Neural cell (in vitro differentiated cells): Measurements from ENCODE around the gene CES1. TPM values are rescaled to one million over a fixed set of nuclear protein-coding genes. Genes with fewer than 3 reads are reported as not detected.

ENCODE experiments used
- H2AFZ ChIP-seq: fragments of 200-600, 300-800 bp; sonication (generic), shearing (Covaris generic); 2 replicates; pipeline ENCODE4 v1.6.0; 2014; ENCODE audit warnings: low read depth, mild to moderate bottlenecking, antibody characterized with exemption, low read length, moderate library complexity
- H3F3A ChIP-seq: fragments of 200-600 bp; shearing (Covaris generic); 2 replicates; pipeline ENCODE4 v1.6.1; 2016; ENCODE audit warnings: mild to moderate bottlenecking, moderate library complexity, mixed read lengths, antibody characterized with exemption, low read length; ENCODE audit not compliant: insufficient read depth, poor library complexity, severe bottlenecking
- H3K27ac ChIP-seq: fragments of 200-600, 300-800 bp; sonication (generic), shearing (Covaris generic); 2 replicates; pipeline ENCODE4 v1.5.1; 2014; ENCODE audit warnings: mild to moderate bottlenecking, low read length, moderate library complexity
- H3K27me3 ChIP-seq: fragments of 300-800, 200-600 bp; sonication (generic), shearing (Covaris generic); 2 replicates; pipeline ENCODE4 v1.6.0; 2014; ENCODE audit warnings: mild to moderate bottlenecking, low read depth, low read length, moderate library complexity; ENCODE audit not compliant: insufficient read depth
- H3K36me3 ChIP-seq: fragments of 300-800, 200-600 bp; sonication (generic), shearing (Covaris generic); 2 replicates; pipeline ENCODE4 v1.5.1; 2014; ENCODE audit warnings: mild to moderate bottlenecking, antibody characterized with exemption, low read length, moderate library complexity; ENCODE audit not compliant: insufficient read depth
- H3K4me2 ChIP-seq: fragments of 300-800, 200-600 bp; sonication (generic), shearing (Covaris generic); 2 replicates; pipeline ENCODE4 v1.6.0; 2014; ENCODE audit warnings: mild to moderate bottlenecking, low read length
- H3K4me3 ChIP-seq: fragments of 300-800, 200-600 bp; sonication (generic), shearing (Covaris generic); 2 replicates; pipeline ENCODE4 v1.5.1; 2014; ENCODE audit warnings: mild to moderate bottlenecking, low read length, moderate library complexity
- H3K79me2 ChIP-seq: fragments of 200-600 bp; shearing (Covaris generic); replicated peaks from 2 replicates; pipeline ENCODE4 v1.6.0; 2014; ENCODE audit warnings: mild to moderate bottlenecking, low read length, moderate library complexity; ENCODE audit not compliant: insufficient read depth
- H3K9ac ChIP-seq: fragments of 300-800, 200-600 bp; sonication (generic), shearing (Covaris generic); 2 replicates; pipeline ENCODE4 v1.6.1; 2016; ENCODE audit warnings: mild to moderate bottlenecking, low read length, mixed read lengths
- H3K9me2 ChIP-seq: fragments of 200-600 bp; shearing (Covaris generic); 2 replicates; pipeline ENCODE4 v1.6.1; 2016; ENCODE audit warnings: mild to moderate bottlenecking, low read length, mixed read lengths; ENCODE audit not compliant: insufficient read depth
- H3K9me3 ChIP-seq: fragments of 200-600, 300-800 bp; sonication (generic), shearing (Covaris generic); 2 replicates; pipeline ENCODE4 v1.6.1; 2016; ENCODE audit warnings: mild to moderate bottlenecking, mixed run types, low read length, moderate library complexity, mixed read lengths
- H4K20me1 ChIP-seq: fragments of 200-600 bp; shearing (Covaris generic); 2 replicates; pipeline ENCODE4 v1.6.1; 2016; ENCODE audit warnings: mild to moderate bottlenecking, mixed run types; ENCODE audit not compliant: insufficient read depth
- EP300 ChIP-seq: fragments of 450-650 bp; conservative IDR thresholded peaks from 2 replicates; pipeline ENCODE4 v1.6.1; 2014; ENCODE audit warnings: antibody characterized with exemption, mild to moderate bottlenecking, moderate library complexity; ENCODE audit not compliant: poor library complexity, severe bottlenecking
- MXI1 ChIP-seq: fragments of 450-650 bp; conservative IDR thresholded peaks from 2 replicates; pipeline ENCODE4 v1.6.1; 2014; ENCODE audit warnings: antibody characterized with exemption, mild to moderate bottlenecking; ENCODE audit not compliant: poor library complexity, severe bottlenecking
- POLR2AphosphoS5 ChIP-seq: IDR thresholded peaks from 2 replicates; pipeline ENCODE4 v1.6.1; 2012
- RAD21 ChIP-seq: fragments of 450-650 bp; conservative IDR thresholded peaks from 2 replicates; pipeline ENCODE4 v1.6.1; 2014; ENCODE audit warnings: antibody characterized with exemption, mild to moderate bottlenecking, moderate library complexity
- SMC3 ChIP-seq: fragments of 450-650 bp; conservative IDR thresholded peaks from 2 replicates; pipeline ENCODE4 v1.6.1; 2014; ENCODE audit warnings: antibody characterized with exemption, mild to moderate bottlenecking, moderate library complexity; ENCODE audit not compliant: poor library complexity
- TAF1 ChIP-seq: IDR thresholded peaks from 2 replicates; pipeline ENCODE4 v1.6.1; 2012; ENCODE audit warnings: low read depth
- polyA plus RNA-seq: library from polyadenylated mRNA; depleted of rRNA; stranded (reverse); fragments of >200 nt; gene quantifications from 2 replicates; pipeline ENCODE4 v1.2.3, GENCODE V29; 2014
- TF ChIP-seq, protein P1 (sequence below): fragments of 450-650 bp; IDR thresholded peaks from 2 replicates; pipeline ENCODE4 v1.5.1; 2014; ENCODE audit warnings: antibody characterized with exemption, mild to moderate bottlenecking, moderate library complexity; ENCODE audit not compliant: poor library complexity, severe bottlenecking
- TF ChIP-seq, protein P2 (sequence below): IDR thresholded peaks from 2 replicates; pipeline ENCODE4 v1.6.1; 2012; ENCODE audit warnings: borderline replicate concordance

CES1 gene
- polyA plus RNA-seq, 1 donor from 2014 or later: not detected

DNA sequence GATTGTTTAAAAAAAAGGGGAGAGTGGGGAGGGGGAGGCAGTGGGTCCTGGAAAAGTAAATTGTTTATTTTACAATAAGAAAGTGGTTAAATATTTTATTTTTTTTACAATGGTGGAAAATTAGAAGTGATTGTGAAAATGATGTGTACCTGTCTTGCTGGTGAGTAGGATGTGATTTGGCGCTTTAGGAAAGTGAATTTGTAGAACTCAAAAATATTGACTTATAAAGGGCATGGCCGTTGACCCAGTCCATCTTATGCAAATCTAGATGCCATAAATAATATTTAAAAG is 10.2 kb upstream of the CES1 start:
- H3F3A ChIP-seq: no peaks in the 10 kb centered on the region
- H3K27me3 ChIP-seq: no peaks in the 10 kb centered on the region

DNA sequence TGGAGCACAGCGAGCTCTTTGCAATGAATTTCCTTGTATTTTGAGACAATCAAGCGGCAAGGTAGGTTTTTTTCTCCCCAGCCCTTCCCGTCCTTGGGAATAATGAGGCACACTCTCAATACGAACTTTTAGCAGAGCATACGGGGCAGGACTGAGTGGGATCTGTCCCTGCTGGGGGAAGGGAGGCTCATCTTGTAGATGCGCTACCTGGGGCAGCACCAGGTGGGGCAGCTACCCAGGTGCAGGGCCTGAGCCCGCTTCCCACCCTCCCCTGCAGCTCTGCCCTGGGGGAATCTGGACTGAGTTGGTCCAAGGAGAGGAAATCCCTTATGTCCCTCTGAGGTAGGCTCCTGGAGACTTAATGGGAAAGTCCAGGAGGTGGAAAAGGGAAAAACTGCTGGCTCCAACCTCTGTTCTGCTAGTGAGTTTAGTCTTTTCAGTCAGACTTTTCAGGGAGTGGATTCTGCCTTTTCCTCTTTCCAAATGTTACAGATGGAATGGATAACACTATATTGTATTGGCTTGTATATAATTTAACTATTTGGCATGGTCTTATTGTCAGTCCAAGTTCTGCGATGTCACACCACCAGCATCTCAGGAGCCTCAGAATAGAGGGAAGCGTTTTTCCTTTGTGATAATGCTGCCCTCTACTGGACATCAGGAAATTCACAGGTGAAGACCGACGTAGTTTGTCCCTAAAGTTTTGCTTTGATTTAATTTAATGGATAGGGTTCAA is 9.6 kb upstream of the CES1 start:
- H3K27me3 ChIP-seq: no peaks in the 10 kb centered on the region
- H3K79me2 ChIP-seq: no peaks in the 10 kb centered on the region
- TF ChIP-seq, protein P1, sequence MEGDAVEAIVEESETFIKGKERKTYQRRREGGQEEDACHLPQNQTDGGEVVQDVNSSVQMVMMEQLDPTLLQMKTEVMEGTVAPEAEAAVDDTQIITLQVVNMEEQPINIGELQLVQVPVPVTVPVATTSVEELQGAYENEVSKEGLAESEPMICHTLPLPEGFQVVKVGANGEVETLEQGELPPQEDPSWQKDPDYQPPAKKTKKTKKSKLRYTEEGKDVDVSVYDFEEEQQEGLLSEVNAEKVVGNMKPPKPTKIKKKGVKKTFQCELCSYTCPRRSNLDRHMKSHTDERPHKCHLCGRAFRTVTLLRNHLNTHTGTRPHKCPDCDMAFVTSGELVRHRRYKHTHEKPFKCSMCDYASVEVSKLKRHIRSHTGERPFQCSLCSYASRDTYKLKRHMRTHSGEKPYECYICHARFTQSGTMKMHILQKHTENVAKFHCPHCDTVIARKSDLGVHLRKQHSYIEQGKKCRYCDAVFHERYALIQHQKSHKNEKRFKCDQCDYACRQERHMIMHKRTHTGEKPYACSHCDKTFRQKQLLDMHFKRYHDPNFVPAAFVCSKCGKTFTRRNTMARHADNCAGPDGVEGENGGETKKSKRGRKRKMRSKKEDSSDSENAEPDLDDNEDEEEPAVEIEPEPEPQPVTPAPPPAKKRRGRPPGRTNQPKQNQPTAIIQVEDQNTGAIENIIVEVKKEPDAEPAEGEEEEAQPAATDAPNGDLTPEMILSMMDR: peak; percentile 86
- TF ChIP-seq MXI1 (no peak), SMC3 (peak; percentile 85), RAD21 (peak; percentile 89)
- H4K20me1 ChIP-seq: no peaks in the 10 kb centered on the region
- no peak overlapping the region for H3K4me3 ChIP-seq
- H3F3A ChIP-seq: no peaks in the 10 kb centered on the region
- no peak overlapping the region for H2AFZ ChIP-seq
- no peaks in the 10 kb centered on the region for H3K36me3 ChIP-seq
- H3K4me2 ChIP-seq: no peak overlapping the region
- H3K9ac ChIP-seq: no peak overlapping the region
- no peaks in the 10 kb centered on the region for H3K9me2 ChIP-seq
- H3K9me3 ChIP-seq: no peaks in the 10 kb centered on the region
- no peak overlapping the region for H3K27ac ChIP-seq

More for the DNA sequence above, 10.2 kb upstream of the CES1 start:
- Histone ChIP-seq H3K79me2 (no peaks in the 10 kb centered on the region), H3K27ac (no peak overlapping the region), H3K9me2 (no peaks in the 10 kb centered on the region), H2AFZ (no peak overlapping the region), H3K4me2 (no peak overlapping the region), H4K20me1 (no peaks in the 10 kb centered on the region), H3K36me3 (no peaks in the 10 kb centered on the region), H3K4me3 (no peak overlapping the region), H3K9ac (no peak overlapping the region), H3K9me3 (no peaks in the 10 kb centered on the region)
- TF ChIP-seq TAF1 (no peak), SMC3 (peak; percentile 19), RAD21 (no peak)
- TF ChIP-seq, protein P1: no peak

DNA sequence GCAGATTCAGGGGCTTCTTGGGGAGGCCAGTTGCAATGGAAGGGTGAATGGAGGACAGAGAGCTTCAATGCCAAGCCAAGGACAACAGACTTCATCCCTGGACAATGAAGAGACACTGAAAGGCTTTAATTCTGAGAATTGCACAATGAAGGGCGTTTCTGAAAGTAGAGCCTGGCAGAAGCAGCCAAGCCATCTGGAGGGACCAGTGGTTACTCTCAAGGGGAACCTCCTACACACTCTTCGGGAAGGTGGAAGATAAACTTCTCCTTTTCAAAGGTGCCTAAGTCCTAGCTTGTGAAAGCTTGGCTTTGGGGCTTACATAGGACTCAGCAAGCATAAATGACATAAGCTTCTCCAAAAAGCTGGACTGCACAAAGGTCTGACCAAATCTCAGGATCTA is 6.2 kb upstream of the CES1 start:
- Histone ChIP-seq H3K9me2 (no peaks in the 10 kb centered on the region), H3K4me3 (no peak overlapping the region), H3K27me3 (no peaks in the 10 kb centered on the region), H3F3A (no peaks in the 10 kb centered on the region), H3K79me2 (no peaks in the 10 kb centered on the region), H3K36me3 (no peaks in the 10 kb centered on the region), H3K9me3 (no peaks in the 10 kb centered on the region), H3K27ac (no peak overlapping the region), H2AFZ (no peak overlapping the region), H4K20me1 (no peaks in the 10 kb centered on the region), H3K9ac (no peak overlapping the region), H3K4me2 (no peak overlapping the region)
- no peak for TF ChIP-seq EP300
- no peak for TF ChIP-seq POLR2AphosphoS5
- TF ChIP-seq, protein P2, sequence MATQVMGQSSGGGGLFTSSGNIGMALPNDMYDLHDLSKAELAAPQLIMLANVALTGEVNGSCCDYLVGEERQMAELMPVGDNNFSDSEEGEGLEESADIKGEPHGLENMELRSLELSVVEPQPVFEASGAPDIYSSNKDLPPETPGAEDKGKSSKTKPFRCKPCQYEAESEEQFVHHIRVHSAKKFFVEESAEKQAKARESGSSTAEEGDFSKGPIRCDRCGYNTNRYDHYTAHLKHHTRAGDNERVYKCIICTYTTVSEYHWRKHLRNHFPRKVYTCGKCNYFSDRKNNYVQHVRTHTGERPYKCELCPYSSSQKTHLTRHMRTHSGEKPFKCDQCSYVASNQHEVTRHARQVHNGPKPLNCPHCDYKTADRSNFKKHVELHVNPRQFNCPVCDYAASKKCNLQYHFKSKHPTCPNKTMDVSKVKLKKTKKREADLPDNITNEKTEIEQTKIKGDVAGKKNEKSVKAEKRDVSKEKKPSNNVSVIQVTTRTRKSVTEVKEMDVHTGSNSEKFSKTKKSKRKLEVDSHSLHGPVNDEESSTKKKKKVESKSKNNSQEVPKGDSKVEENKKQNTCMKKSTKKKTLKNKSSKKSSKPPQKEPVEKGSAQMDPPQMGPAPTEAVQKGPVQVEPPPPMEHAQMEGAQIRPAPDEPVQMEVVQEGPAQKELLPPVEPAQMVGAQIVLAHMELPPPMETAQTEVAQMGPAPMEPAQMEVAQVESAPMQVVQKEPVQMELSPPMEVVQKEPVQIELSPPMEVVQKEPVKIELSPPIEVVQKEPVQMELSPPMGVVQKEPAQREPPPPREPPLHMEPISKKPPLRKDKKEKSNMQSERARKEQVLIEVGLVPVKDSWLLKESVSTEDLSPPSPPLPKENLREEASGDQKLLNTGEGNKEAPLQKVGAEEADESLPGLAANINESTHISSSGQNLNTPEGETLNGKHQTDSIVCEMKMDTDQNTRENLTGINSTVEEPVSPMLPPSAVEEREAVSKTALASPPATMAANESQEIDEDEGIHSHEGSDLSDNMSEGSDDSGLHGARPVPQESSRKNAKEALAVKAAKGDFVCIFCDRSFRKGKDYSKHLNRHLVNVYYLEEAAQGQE: no peak
- no peak for TF ChIP-seq MXI1
- no peak for TF ChIP-seq SMC3
- no peak for TF ChIP-seq RAD21
